HCT116 (cell line): ENCODE data around the gene PLD2. TPM values are rescaled to one million over a fixed set of nuclear protein-coding genes. Genes with fewer than 3 reads are reported as not detected.

ENCODE experiments used
- ATAC-seq: fragments of 200-7000 bp; cut with Tn5 transposase; 2 replicates; pipeline ENCODE4 v1.9.1; 2020; ENCODE audit warnings: mild to moderate bottlenecking, moderate library complexity
- BruUV-seq: library from RNA; stranded (reverse); fragments of 400-500 nt; replicated peaks from 2 replicates; lab custom pipeline; 2021; lab: Mats Ljungman, UMichigan
- CTCF ChIA-PET: fragments of 300-600 bp; sonication (Branson Sonifier 250); formaldehyde crosslinking; loops from one replicate; lab custom pipeline; 2021; ENCODE audit warnings: antibody characterized with exemption; lab: Charles Lee
- POLR2A ChIA-PET: fragments of 300-600, 350-600 bp; sonication (Branson Sonifier 250); formaldehyde crosslinking; loops from one replicate; lab custom pipeline; 2021; ENCODE audit warnings: antibody characterized with exemption; lab: Charles Lee
- RAD21 ChIA-PET, 2 experiments: fragments of 300-600 bp; sonication (Branson Sonifier 250); formaldehyde crosslinking; loops; one replicate each; lab custom pipeline; 2023; ENCODE audit warnings: low total read pairs in 2 of 2; ENCODE audit not compliant: uncharacterized antibody in 2 of 2, unreplicated experiment in 2 of 2, low non-redundant PET in 1 of 2; lab: Charles Lee
- DNase-seq: peaks from one replicate; pipeline ENCODE4 v3.0.0-alpha.2; 2010; ENCODE audit warnings: low read depth, low spot score
- H2AFZ ChIP-seq: fragments of 200-600 bp; shearing (Covaris generic), sonication (generic); 2 replicates; pipeline ENCODE4 v1.6.1; 2017; ENCODE audit warnings: low read depth, mixed run types, mixed read lengths, antibody characterized with exemption, low read length; ENCODE audit not compliant: poor library complexity, severe bottlenecking
- H3K27ac ChIP-seq: 2 replicates; pipeline ENCODE4 v1.5.1; 2012; ENCODE audit warnings: low read depth, low read length
- H3K27me3 ChIP-seq: fragments of 200-600 bp; sonication (generic); 2 replicates; pipeline ENCODE4 v1.6.1; 2016; ENCODE audit warnings: mixed run types, low read length, mixed read lengths; ENCODE audit not compliant: insufficient read depth
- H3K36me3 ChIP-seq, 2 experiments: fragments of 200-500 bp in 1 of 2; fragments of 200-600 bp in 1 of 2; sonication (Bioruptor generic) in 1 of 2; sonication (generic) in 1 of 2; 2 replicates each; pipeline versions ENCODE4 v1.5.1 to v1.6.1; 2014 to 2016; ENCODE audit warnings: low read length in 2 of 2, inconsistent platforms in 1 of 2, mixed read lengths in 1 of 2, mixed run types in 1 of 2; ENCODE audit not compliant: insufficient read depth in 2 of 2, control insufficient read depth in 1 of 2
- H3K4me1 ChIP-seq, 2 experiments: fragments of 200-600 bp in 1 of 2; sonication (generic) in 1 of 2; 2 replicates each; pipeline versions ENCODE4 v1.5.1 to v1.6.1; 2012 to 2017; ENCODE audit warnings: low read length in 2 of 2, inconsistent platforms in 1 of 2, mild to moderate bottlenecking in 1 of 2, mixed read lengths in 1 of 2, mixed run types in 1 of 2, moderate library complexity in 1 of 2; ENCODE audit not compliant: insufficient read depth in 2 of 2, control insufficient read depth in 1 of 2
- H3K4me2 ChIP-seq: fragments of 200-600 bp; sonication (generic); 2 replicates; pipeline ENCODE4 v1.6.1; 2017; ENCODE audit warnings: mixed run types, low read length, mixed read lengths
- H3K4me3 ChIP-seq, 2 experiments: fragments of 200-600 bp in 1 of 2; sonication (generic) in 1 of 2; replicated peaks in 1 of 2; 2 replicates each; pipeline ENCODE4 v1.5.1; 2011 to 2016; ENCODE audit warnings: low read length in 2 of 2, control low read depth in 1 of 2, low read depth in 1 of 2, mild to moderate bottlenecking in 1 of 2, mixed read lengths in 1 of 2, mixed run types in 1 of 2
- H3K79me2 ChIP-seq: fragments of 200-600 bp; sonication (generic); 2 replicates; pipeline ENCODE4 v1.6.1; 2017; ENCODE audit warnings: mild to moderate bottlenecking, mixed run types, low read length, moderate library complexity, mixed read lengths; ENCODE audit not compliant: insufficient read depth
- H3K9ac ChIP-seq: fragments of 200-600 bp; sonication (generic); 2 replicates; pipeline ENCODE4 v1.6.1; 2016; ENCODE audit warnings: low read length, mixed read lengths
- H3K9me2 ChIP-seq: fragments of 200-600 bp; sonication (generic), shearing (Covaris generic); 2 replicates; pipeline ENCODE4 v1.6.1; 2017; ENCODE audit warnings: mixed run types, mild to moderate bottlenecking, moderate library complexity; ENCODE audit not compliant: insufficient read depth
- H3K9me3 ChIP-seq, 2 experiments: fragments of 200-500 bp in 1 of 2; fragments of 200-600 bp in 1 of 2; sonication (Bioruptor generic) in 1 of 2; sonication (generic) in 1 of 2; 2 replicates each; pipeline ENCODE4 v1.6.1; 2014 to 2017; ENCODE audit warnings: low read length in 2 of 2, mixed read lengths in 2 of 2, inconsistent platforms in 1 of 2, low read depth in 1 of 2, mild to moderate bottlenecking in 1 of 2, mixed run types in 1 of 2, moderate library complexity in 1 of 2; ENCODE audit not compliant: control insufficient read depth in 1 of 2, insufficient read depth in 1 of 2
- H4K20me1 ChIP-seq: fragments of 200-600 bp; sonication (generic), shearing (Covaris generic); 2 replicates; pipeline ENCODE4 v1.6.1; 2017; ENCODE audit warnings: mixed run types, mild to moderate bottlenecking, moderate library complexity; ENCODE audit not compliant: insufficient read depth
- CBX3 ChIP-seq: IDR thresholded peaks from 2 replicates; pipeline ENCODE4 v1.6.1; 2012; ENCODE audit warnings: low read depth
- EGR1 ChIP-seq: IDR thresholded peaks from 2 replicates; pipeline ENCODE4 v1.6.1; 2012; ENCODE audit warnings: low read depth
- ELF1 ChIP-seq: IDR thresholded peaks from 2 replicates; pipeline ENCODE4 v1.6.1; 2012; ENCODE audit warnings: low read depth, borderline replicate concordance
- EZH2 ChIP-seq: fragments of 200-600 bp; sonication (generic); IDR thresholded peaks from 2 replicates; pipeline ENCODE4 v1.6.1; 2017; ENCODE audit warnings: antibody characterized with exemption, mixed run types
- EZH2phosphoT487 ChIP-seq: fragments of 200-600 bp; IDR thresholded peaks from 2 replicates; pipeline ENCODE4 v1.6.1; 2018; ENCODE audit warnings: antibody characterized with exemption, borderline replicate concordance
- FOSL1 ChIP-seq: IDR thresholded peaks from 2 replicates; pipeline ENCODE4 v1.6.1; 2012; ENCODE audit warnings: low read depth
- JUND ChIP-seq: IDR thresholded peaks from 2 replicates; pipeline ENCODE4 v1.6.1; 2012
- POLR2A ChIP-seq: IDR thresholded peaks from 2 replicates; pipeline ENCODE4 v1.7.0; 2011; ENCODE audit warnings: borderline replicate concordance; ENCODE audit not compliant: insufficient read depth, insufficient read length; ENCODE audit errors: extremely low read depth
- POLR2AphosphoS5 ChIP-seq: IDR thresholded peaks from 2 replicates; pipeline ENCODE4 v1.6.1; 2011; ENCODE audit warnings: mild to moderate bottlenecking, low read depth, low read length, moderate library complexity
- RAD21 ChIP-seq: IDR thresholded peaks from 2 replicates; pipeline ENCODE4 v1.6.1; 2012; ENCODE audit warnings: low read depth, mild to moderate bottlenecking
- SIN3A ChIP-seq: IDR thresholded peaks from 2 replicates; pipeline ENCODE4 v1.6.1; 2012; ENCODE audit warnings: low read depth
- SP1 ChIP-seq: IDR thresholded peaks from 2 replicates; pipeline ENCODE4 v1.6.1; 2012; ENCODE audit warnings: low read depth
- TCF7L2 ChIP-seq: IDR thresholded peaks from 2 replicates; pipeline ENCODE4 v1.7.0; 2011; ENCODE audit warnings: borderline replicate concordance, inconsistent platforms; ENCODE audit not compliant: insufficient read depth, insufficient read length; ENCODE audit errors: extremely low read depth
- YY1 ChIP-seq: IDR thresholded peaks from 2 replicates; pipeline ENCODE4 v1.6.1; 2011; ENCODE audit warnings: low read length, low read depth, moderate library complexity, mild to moderate bottlenecking; ENCODE audit not compliant: insufficient replicate concordance; ENCODE audit errors: extremely low read depth
- ZFX ChIP-seq: fragments of 450-650 bp; IDR thresholded peaks from 2 replicates; pipeline ENCODE4 v1.6.1; 2017
- ZNF274 ChIP-seq: fragments of 200-500 bp; sonication (Bioruptor generic); IDR thresholded peaks from 2 replicates; pipeline ENCODE4 v1.6.1; 2014; ENCODE audit warnings: mild to moderate bottlenecking, low read depth, low read length, inconsistent platforms
- intact Hi-C: fragments of 100-400 bp; cut with micrococcal nuclease; formaldehyde crosslinking; loops from 2 replicates; pipeline ENCODE4 v1.10.0; 2022
- total RNA-seq: library from RNA; stranded (reverse); gene quantifications from one replicate; pipeline ENCODE4 v1.2.1, GENCODE V29; 2021; ENCODE audit not compliant: unreplicated experiment
- TF ChIP-seq, protein P1 (sequence below): IDR thresholded peaks from 2 replicates; pipeline ENCODE4 v1.6.1; 2012
- TF ChIP-seq, protein P2 (sequence below), 3 experiments: fragments of 200-600 bp in 1 of 3; sonication (generic) in 1 of 3; IDR thresholded peaks in 2 of 3; conservative IDR thresholded peaks in 1 of 3; 2 replicates each; pipeline ENCODE4 v1.5.1; 2012 to 2017; ENCODE audit warnings: low read depth in 2 of 3, low read length in 2 of 3, antibody characterized with exemption in 1 of 3, borderline replicate concordance in 1 of 3, control low read depth in 1 of 3, mild to moderate bottlenecking in 1 of 3, mixed read lengths in 1 of 3, mixed run types in 1 of 3, moderate library complexity in 1 of 3; ENCODE audit not compliant: insufficient read depth in 1 of 3
- TF ChIP-seq, protein P3 (sequence below): IDR thresholded peaks from 2 replicates; pipeline ENCODE4 v1.6.1; 2012

Gene PLD2
- total RNA-seq, 1 experiment from 2014 or later = 47.7 TPM

DNA sequence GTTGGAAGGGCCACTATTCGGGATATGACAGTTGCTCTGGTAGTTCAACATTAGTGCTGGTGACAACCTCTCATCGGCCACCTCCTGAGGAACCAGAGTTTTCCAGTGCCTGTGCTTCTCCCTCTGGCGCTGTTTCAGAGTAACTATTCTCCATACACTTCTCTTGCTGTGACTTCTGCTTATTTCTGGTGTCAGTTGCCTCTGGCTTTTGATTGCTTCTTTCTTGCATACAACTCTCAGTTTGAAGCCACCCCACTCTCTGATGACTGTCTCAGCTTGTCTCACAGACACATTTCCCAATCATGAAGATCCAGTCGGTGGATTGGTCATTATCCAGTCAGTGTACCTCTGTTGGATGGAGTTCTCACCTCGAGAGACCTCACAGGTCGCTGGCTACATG, 38.7 kb upstream of the PLD2 start:
- ATAC-seq (no peak), DNase-seq (no peak)
- Histone ChIP-seq H2AFZ (no peak overlapping the region), H3K36me3 (no peaks in the 10 kb centered on the region), H3K79me2 (no peaks in the 10 kb centered on the region), H3K4me1 (peaks cover 5 to 16% of the 10 kb centered on the region in 2 experiments; a peak in 3 of 4 replicates), H3K4me2 (no peak overlapping the region), H3K4me3 (no peak overlapping the region), H3K27me3 (no peaks in the 10 kb centered on the region), H4K20me1 (no peaks in the 10 kb centered on the region), H3K9ac (no peak overlapping the region), H3K9me2 (no peaks in the 10 kb centered on the region), H3K9me3 (no peaks in the 10 kb centered on the region), H3K27ac (no peak overlapping the region)
- BruUV-seq = no TSS peak
- RAD21 ChIA-PET = no interaction called here
- intact Hi-C loops = no loop called here
- POLR2A ChIA-PET = no interaction called here
- CTCF ChIA-PET = no interaction called here
- TF ChIP-seq ZNF274 = no peak
- no peak for TF ChIP-seq TCF7L2
- TF ChIP-seq RAD21 = no peak
- TF ChIP-seq EZH2 = no peak
- TF ChIP-seq EZH2phosphoT487 = no peak
- no peak for TF ChIP-seq POLR2A
- TF ChIP-seq FOSL1 = no peak
- no peak for TF ChIP-seq CBX3
- TF ChIP-seq ELF1 = no peak
- no peak for TF ChIP-seq SIN3A
- TF ChIP-seq, protein P1, sequence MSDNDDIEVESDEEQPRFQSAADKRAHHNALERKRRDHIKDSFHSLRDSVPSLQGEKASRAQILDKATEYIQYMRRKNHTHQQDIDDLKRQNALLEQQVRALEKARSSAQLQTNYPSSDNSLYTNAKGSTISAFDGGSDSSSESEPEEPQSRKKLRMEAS = no peak
- no peak for TF ChIP-seq EGR1
- no peak for TF ChIP-seq POLR2AphosphoS5
- TF ChIP-seq JUND = no peak
- TF ChIP-seq, all 23 proteins: peak for 0

DNA sequence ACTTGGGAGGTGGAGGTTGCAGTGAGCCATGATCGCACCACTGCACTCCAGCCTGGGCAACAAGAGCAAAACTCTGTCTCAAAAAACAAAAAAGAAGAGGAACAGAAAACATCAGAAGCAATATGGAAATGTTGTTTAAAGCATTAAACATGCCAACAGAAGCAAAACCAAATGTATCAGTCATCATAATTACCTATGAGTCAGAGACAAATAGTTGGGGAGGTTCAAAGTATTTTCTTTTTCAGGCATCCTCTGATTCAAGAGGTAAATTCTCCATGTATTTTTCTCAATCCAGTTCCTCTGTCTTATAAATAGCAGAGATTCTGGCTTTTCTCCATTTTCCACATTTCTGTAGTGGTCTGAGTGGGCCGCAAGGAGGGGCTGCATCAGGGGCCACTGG, 37.3 kb upstream of the PLD2 start:
- no peaks in the 10 kb centered on the region for H3K27me3 ChIP-seq
- CTCF ChIA-PET = no interaction called here
- H3K36me3 ChIP-seq = no peaks in the 10 kb centered on the region
- POLR2A ChIA-PET = no interaction called here
- no TSS peak for BruUV-seq
- H3K9me2 ChIP-seq = no peaks in the 10 kb centered on the region
- H3K79me2 ChIP-seq = no peaks in the 10 kb centered on the region
- no peaks in the 10 kb centered on the region for H4K20me1 ChIP-seq
- H3K4me3 ChIP-seq = no peak overlapping the region
- H3K27ac ChIP-seq = no peak overlapping the region
- no peak overlapping the region for H3K9ac ChIP-seq
- no peak for DNase-seq
- intact Hi-C loops = no loop called here
- peak overlapping the region; percentile 35 for H3K4me2 ChIP-seq
- H2AFZ ChIP-seq = no peak overlapping the region
- peaks cover 5 to 16% of the 10 kb centered on the region in 2 experiments; a peak in 3 of 4 replicates for H3K4me1 ChIP-seq
- RAD21 ChIA-PET = no interaction called here
- no peak for ATAC-seq
- H3K9me3 ChIP-seq = no peaks in the 10 kb centered on the region
- TF ChIP-seq RAD21 = no peak
- TF ChIP-seq POLR2AphosphoS5 = no peak
- no peak for TF ChIP-seq ZFX
- TF ChIP-seq SIN3A = no peak
- no peak for TF ChIP-seq EZH2
- no peak for TF ChIP-seq YY1
- no peak for TF ChIP-seq SP1
- TF ChIP-seq, protein P2, sequence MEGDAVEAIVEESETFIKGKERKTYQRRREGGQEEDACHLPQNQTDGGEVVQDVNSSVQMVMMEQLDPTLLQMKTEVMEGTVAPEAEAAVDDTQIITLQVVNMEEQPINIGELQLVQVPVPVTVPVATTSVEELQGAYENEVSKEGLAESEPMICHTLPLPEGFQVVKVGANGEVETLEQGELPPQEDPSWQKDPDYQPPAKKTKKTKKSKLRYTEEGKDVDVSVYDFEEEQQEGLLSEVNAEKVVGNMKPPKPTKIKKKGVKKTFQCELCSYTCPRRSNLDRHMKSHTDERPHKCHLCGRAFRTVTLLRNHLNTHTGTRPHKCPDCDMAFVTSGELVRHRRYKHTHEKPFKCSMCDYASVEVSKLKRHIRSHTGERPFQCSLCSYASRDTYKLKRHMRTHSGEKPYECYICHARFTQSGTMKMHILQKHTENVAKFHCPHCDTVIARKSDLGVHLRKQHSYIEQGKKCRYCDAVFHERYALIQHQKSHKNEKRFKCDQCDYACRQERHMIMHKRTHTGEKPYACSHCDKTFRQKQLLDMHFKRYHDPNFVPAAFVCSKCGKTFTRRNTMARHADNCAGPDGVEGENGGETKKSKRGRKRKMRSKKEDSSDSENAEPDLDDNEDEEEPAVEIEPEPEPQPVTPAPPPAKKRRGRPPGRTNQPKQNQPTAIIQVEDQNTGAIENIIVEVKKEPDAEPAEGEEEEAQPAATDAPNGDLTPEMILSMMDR (IDR thresholded peaks at IDR 0.05 in 2 of 3, conservative IDR thresholded peaks at IDR 0.05 in 1 of 3; ENCODE audit: borderline replicate concordance in 1 of 3, insufficient read depth in 1 of 3, low read depth in 2 of 3, low read length in 2 of 3) = no peak
- TF ChIP-seq EZH2phosphoT487 = no peak
- TF ChIP-seq EGR1 = no peak
- no peak for TF ChIP-seq TCF7L2
- no peak for TF ChIP-seq ZNF274
- TF ChIP-seq ELF1 = no peak
- TF ChIP-seq FOSL1 = no peak
- TF ChIP-seq, protein P3, sequence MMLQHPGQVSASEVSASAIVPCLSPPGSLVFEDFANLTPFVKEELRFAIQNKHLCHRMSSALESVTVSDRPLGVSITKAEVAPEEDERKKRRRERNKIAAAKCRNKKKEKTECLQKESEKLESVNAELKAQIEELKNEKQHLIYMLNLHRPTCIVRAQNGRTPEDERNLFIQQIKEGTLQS = no peak
